NOMO-1 treated with dmso at 0.1 percent for 144 hours (cell line): ENCODE results near the gene CLMN.

Experiments used
- DNase-seq: peaks from one replicate; lab custom pipeline; 2025; ENCODE audit not compliant: unreplicated experiment; lab: John Stamatoyannopoulos, UW

The CLMN gene

GRCh38 chr14:95322651-95323050 lies 2.9 kb upstream of the CLMN start:
- DNase-seq = no peak

- no peak for DNase-seq
Measured at GRCh38 chr14:95321693-95322455, 2.2 kb upstream of the CLMN start.

- no peak for DNase-seq
Measured at GRCh38 chr14:95320955-95321600, 1.4 kb upstream of the CLMN start.

GRCh38 chr14:95320078-95320895 lies 579 bp upstream of the CLMN start:
- DNase-seq = no peak

GRCh38 chr14:95318399-95319311 lies 1.1 kb downstream of the CLMN start:
- no peak for DNase-seq

- no peak for DNase-seq
Measured at GRCh38 chr14:95317817-95318343, 1.8 kb downstream of the CLMN start.

GRCh38 chr14:95316821-95317220 lies 2.9 kb downstream of the CLMN start:
- DNase-seq = no peak

GRCh38 chr14:95315579-95315978 lies 4.1 kb downstream of the CLMN start:
- no peak for DNase-seq

- DNase-seq = no peak
Measured at GRCh38 chr14:95315156-95315555, 4.6 kb downstream of the CLMN start.

- DNase-seq = no peak
Measured at GRCh38 chr14:95314609-95315008, 5.1 kb downstream of the CLMN start.

- DNase-seq = peak; percentile 90
Measured at GRCh38 chr14:95313707-95314106, 6.0 kb downstream of the CLMN start.

GRCh38 chr14:95313190-95313589 lies 6.5 kb downstream of the CLMN start:
- DNase-seq = no peak

GRCh38 chr14:95312311-95312710 lies 7.4 kb downstream of the CLMN start:
- no peak for DNase-seq

- DNase-seq = no peak
Measured at GRCh38 chr14:95311752-95312151, 8.0 kb downstream of the CLMN start.

GRCh38 chr14:95310635-95311380 lies 8.9 kb downstream of the CLMN start:
- no peak for DNase-seq

- DNase-seq = no peak
Measured at GRCh38 chr14:95309261-95310051, 10.3 kb downstream of the CLMN start.

- no peak for DNase-seq
Measured at GRCh38 chr14:95308073-95308472, 11.6 kb downstream of the CLMN start.

GRCh38 chr14:95307402-95308041 lies 12.2 kb downstream of the CLMN start:
- no peak for DNase-seq

GRCh38 chr14:95305940-95306339 lies 13.8 kb downstream of the CLMN start:
- DNase-seq = no peak
